Heart right ventricle (tissue), 16 donors: ENCODE results near the gene MAN1C1. TPM values are rescaled to one million over a fixed set of nuclear protein-coding genes. Genes with fewer than 3 reads are reported as not detected.
A peak's percentile ranks its signal among the peaks of the same experiment; 100 is the strongest.

Experiments used
- ATAC-seq, 8 donors: fragments of 200-7000 bp; cut with Tn5 transposase; one replicate each; pipeline ENCODE4 v1.9.1; 2020; ENCODE audit warnings: mild to moderate bottlenecking in 8 of 8, moderate library complexity in 8 of 8, moderate number of reproducible peaks in 1 of 8
- DNase-seq, 2 donors: peaks; one replicate each; pipeline ENCODE4 v3.0.0-alpha.2; 2020
- H3K27ac ChIP-seq, 10 donors: fragments of 200-600 bp; sonication (generic) in 2 of 10; one replicate each; pipeline versions ENCODE4 v1.5.0 to v1.8.0; 2020 to 2022; ENCODE audit warnings: mild to moderate bottlenecking in 3 of 10
- H3K27me3 ChIP-seq, 7 donors: fragments of 200-600 bp; one replicate each; pipeline ENCODE4 v1.8.0; 2021 to 2022; ENCODE audit warnings: mild to moderate bottlenecking in 2 of 7
- H3K36me3 ChIP-seq, 9 donors: fragments of 200-600 bp; sonication (generic) in 1 of 9; one replicate each; pipeline versions ENCODE4 v1.5.0 to v1.8.0; 2020 to 2022; ENCODE audit warnings: mild to moderate bottlenecking in 2 of 9
- H3K4me1 ChIP-seq, 9 donors: fragments of 200-600 bp; sonication (generic) in 1 of 9; one replicate each; pipeline versions ENCODE4 v1.5.0 to v1.8.0; 2020 to 2022; ENCODE audit warnings: mild to moderate bottlenecking in 4 of 9
- H3K4me3 ChIP-seq, 10 donors: fragments of 200-600 bp; sonication (generic) in 2 of 10; one replicate each; pipeline versions ENCODE4 v1.5.0 to v1.8.0; 2020 to 2022; ENCODE audit warnings: mild to moderate bottlenecking in 7 of 10, moderate library complexity in 2 of 10
- H3K9me3 ChIP-seq, 11 donors: fragments of 200-600 bp in 10 of 11; sonication (generic) in 2 of 11; one replicate each; pipeline versions ENCODE4 v1.5.0 to v1.8.0; 2013 to 2022; ENCODE audit warnings: mild to moderate bottlenecking in 2 of 11, control low read depth in 1 of 11, moderate library complexity in 1 of 11
- WGBS, 2 donors: extraction: QIAGEN DNeasy Blood & Tissue Kit; methylation state at CpG; one replicate each; pipeline ENCODE4 v1.1.7; 2013; ENCODE audit warnings: inconsistent platforms in 1 of 2; 5-methylcytosine and 5-hydroxymethylcytosine counted together
- intact Hi-C, 10 donors: fragments of 100-400 bp; cut with DNase I; formaldehyde crosslinking; loops; one replicate each; pipeline versions ENCODE4 v1.11.1 to v1.14.2; 2022
- long read RNA-seq, 3 donors: library from polyadenylated mRNA; unstranded; transcript quantifications; one replicate each; pipeline ENCODE4 v2.0.0, GENCODE V29; 2020 to 2021
- polyA plus RNA-seq, 2 donors: library from polyadenylated mRNA; stranded (reverse); fragments of 200-250 nt; gene quantifications; one replicate each; pipeline ENCODE4 v1.2.3, GENCODE V29; 2013
- total RNA-seq, 10 donors: library from RNA; stranded (reverse); fragmentation: NEBNext Ultra II Directional in 3 of 10; extraction: Animal tissue kit (Norgen Biotek cat#: 25700) in 3 of 10; gene quantifications; one replicate each; pipeline versions ENCODE4 v1.2.1 to v1.2.4, GENCODE V29; 2021 to 2023
- TF ChIP-seq, protein P1 (sequence below), 9 donors: fragments of 200-600 bp; sonication (generic) in 2 of 9; IDR thresholded peaks; one replicate each; pipeline versions ENCODE4 v1.5.0 to v1.8.0; 2021 to 2022; ENCODE audit warnings: antibody characterized with exemption in 9 of 9, mild to moderate bottlenecking in 5 of 9, moderate library complexity in 1 of 9
- donor health status: Arrhythmogenic right ventricular cardiomyopathy.
- donor health status: ischemic (EF 13 %, LVEDD 7.1; RV severe dilation, severe dysfunction).
- donor health status: healthy with polysubstance abuse.
- donor health status: DM: no; HTN: yes; CAD: no.
- donor health status: DM: no; HTN: no; CAD: no.
- donor health status: ischemic (EF 25% LVEDD 6.9; RV normal size, moderate dysfunction).
- donor health status: ischemic (EF 25% LVEDD 5.7; RV mildly dilated, moderate dysfunction).
- donor health status: healthy.
- donor health status: DM: yes; HTN: yes; CAD: no.
- donor health status: Ischemic cardiomyopathy.
- donor health status: ischemic (EF 35%, LVEDD 5.7; RV mildly dilated, moderate dysfunction).
- donor health status: nonischemic (EF 11% LVEDD 7.7; RV severe dilation, severe dysfunction).
- donor health status: DM: yes; HTN: yes; CAD: no.
- donor health status: PGD.
- donor health status: ischemic (EF 29% LVEDD 5.4; RV normal size, mild dysfunction).
- donor health status: nonischemic (EF 23%, LVEDD 6.1; RV moderate dilation, normal function).

The MAN1C1 gene
- total RNA-seq = 10 to 100 TPM in 9 of 10 donors, 1 to 10 TPM in 1; 9.7 to 23.4 (median 14.2) TPM
- polyA plus RNA-seq = 10 to 100 TPM; 10.1 to 11.3 TPM
- long read RNA-seq, donor 1, full-length matches to known transcripts = 18 of 25 reads
- long read RNA-seq, donor 1, partial matches to known transcripts = 4 of 25 reads
- long read RNA-seq, donor 1, other reads (novel, unspliced or antisense) = 3 of 25 reads
- long read RNA-seq, donor 2, full-length matches to known transcripts = 13 of 18 reads
- long read RNA-seq, donor 2, partial matches to known transcripts = 1 of 18 reads
- long read RNA-seq, donor 2, other reads (novel, unspliced or antisense) = 4 of 18 reads
- long read RNA-seq, donor 3, full-length matches to known transcripts = 1 of 12 reads
- long read RNA-seq, donor 3, partial matches to known transcripts = 4 of 12 reads
- long read RNA-seq, donor 3, other reads (novel, unspliced or antisense) = 7 of 12 reads

DNA sequence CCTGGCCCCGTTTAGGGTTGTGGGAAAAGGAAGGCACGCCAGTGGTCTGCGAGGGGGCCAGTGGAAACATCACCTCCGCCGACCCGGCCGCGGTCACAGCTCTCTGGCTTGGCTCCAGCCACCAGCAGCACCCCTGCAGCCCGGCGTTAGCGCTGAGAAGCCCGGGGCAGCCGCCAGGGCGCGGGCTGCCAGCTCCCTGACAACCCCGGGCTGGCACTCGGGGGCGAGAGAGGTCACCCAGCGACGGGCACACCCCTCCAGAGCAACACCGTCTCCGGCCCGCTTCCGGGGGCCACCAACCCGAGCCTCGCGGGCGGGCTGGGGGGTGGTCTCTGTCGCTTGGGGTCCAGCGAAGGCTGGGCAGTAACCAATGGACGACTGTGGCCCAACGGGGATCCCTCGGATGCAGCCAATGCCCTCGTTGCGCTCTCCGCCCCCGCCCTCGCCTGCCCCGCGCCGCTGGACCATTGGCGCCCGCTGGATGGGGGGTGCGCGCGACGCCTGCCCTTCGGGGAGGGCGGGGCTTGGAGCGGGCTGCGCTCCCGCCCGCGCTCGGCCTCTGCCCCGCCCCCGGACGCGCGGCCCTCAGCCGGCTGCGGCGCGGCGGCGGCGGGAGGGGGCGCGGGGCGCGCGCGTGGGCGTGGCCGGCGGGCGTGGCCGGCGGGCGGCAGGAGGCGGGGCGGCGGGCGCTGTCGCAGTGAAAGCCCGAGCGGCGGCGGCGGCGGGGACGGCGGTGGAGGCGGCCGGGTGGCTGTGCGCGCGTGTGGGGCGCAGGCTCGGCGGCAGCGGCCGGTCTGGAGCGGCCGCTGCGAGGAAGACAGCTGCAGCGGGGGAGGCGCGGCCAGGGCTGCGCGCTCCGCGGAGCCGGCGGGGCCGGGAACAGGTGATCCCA is at the start of gene MAN1C1:
Gene MAN1C1 (plus strand): TSS at position 697 of the 892 bp plus-strand sequence. CDS start 1,007 bp downstream, outside the sequence.
- TF ChIP-seq, protein P1, sequence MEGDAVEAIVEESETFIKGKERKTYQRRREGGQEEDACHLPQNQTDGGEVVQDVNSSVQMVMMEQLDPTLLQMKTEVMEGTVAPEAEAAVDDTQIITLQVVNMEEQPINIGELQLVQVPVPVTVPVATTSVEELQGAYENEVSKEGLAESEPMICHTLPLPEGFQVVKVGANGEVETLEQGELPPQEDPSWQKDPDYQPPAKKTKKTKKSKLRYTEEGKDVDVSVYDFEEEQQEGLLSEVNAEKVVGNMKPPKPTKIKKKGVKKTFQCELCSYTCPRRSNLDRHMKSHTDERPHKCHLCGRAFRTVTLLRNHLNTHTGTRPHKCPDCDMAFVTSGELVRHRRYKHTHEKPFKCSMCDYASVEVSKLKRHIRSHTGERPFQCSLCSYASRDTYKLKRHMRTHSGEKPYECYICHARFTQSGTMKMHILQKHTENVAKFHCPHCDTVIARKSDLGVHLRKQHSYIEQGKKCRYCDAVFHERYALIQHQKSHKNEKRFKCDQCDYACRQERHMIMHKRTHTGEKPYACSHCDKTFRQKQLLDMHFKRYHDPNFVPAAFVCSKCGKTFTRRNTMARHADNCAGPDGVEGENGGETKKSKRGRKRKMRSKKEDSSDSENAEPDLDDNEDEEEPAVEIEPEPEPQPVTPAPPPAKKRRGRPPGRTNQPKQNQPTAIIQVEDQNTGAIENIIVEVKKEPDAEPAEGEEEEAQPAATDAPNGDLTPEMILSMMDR (IDR thresholded peaks at IDR 0.05) = peak; percentile 18 to 71 (median 45)
- Histone ChIP-seq H3K9me3 (no peaks in the 10 kb centered on the region), H3K27ac (peak within 1 kb of the TSS; percentile 78 to 92 (median 88)), H3K4me1 (peaks cover 11 to 55% (median 43%) of the 10 kb centered on the region in 9 donors), H3K4me3 (peak within 1 kb of the TSS; percentile 78 to 100 (median 90)), H3K27me3 (peaks cover 0 to 10% (median 0%) of the 10 kb centered on the region in 7 donors), H3K36me3 (no peaks in the 10 kb centered on the region)
- DNase-seq (peak; percentile 90 to 92), ATAC-seq (peak; percentile 90 to 94 (median 93))
- 0 to 1% methylated on average over 90 to 116 of the region's 116 CpGs for WGBS, 2 donors
- intact Hi-C loops = loop anchor here in 8 of 10 donors (1.0 to 10.0 kb wide), 8 partner anchors 76 to 128 kb away; no protein-coding TSS in a partner anchor

DNA sequence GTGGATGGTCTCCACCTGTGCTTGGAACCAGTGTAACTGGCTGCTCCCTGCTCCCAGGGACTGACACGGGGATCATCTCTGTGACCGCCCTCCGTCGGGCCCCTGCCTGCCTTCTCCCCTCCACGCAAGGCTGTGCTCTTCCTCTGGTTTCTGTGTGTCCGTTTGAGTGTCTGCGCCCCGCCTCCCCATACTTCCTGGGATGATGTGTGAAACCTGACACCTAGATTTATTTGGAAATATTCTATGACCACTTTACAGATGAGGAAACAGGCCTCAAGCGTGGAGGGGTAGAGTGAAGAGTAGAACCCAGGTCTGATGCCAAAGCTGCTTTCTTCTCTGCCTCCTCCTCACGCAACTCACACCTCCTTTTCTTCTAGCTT is 48.9 kb upstream of the MAN1C1 start:
- Histone ChIP-seq H3K27me3 (no peaks in the 10 kb centered on the region), H3K36me3 (peaks cover 0 to 34% (median 20%) of the 10 kb centered on the region in 9 donors), H3K9me3 (no peaks in the 10 kb centered on the region), H3K27ac (peak overlapping the region in 9 of 10 donors; percentile 52 to 87 (median 75)), H3K4me1 (peaks cover 17 to 56% (median 36%) of the 10 kb centered on the region in 9 donors), H3K4me3 (no peak overlapping the region)
- WGBS, 2 donors = 81 to 85% methylated on average over 10 of the region's 10 CpGs
- TF ChIP-seq, protein P1 (IDR thresholded peaks at IDR 0.05) = no peak
- DNase-seq = no peak
- no peak for ATAC-seq
- intact Hi-C loops = no loop called here

DNA sequence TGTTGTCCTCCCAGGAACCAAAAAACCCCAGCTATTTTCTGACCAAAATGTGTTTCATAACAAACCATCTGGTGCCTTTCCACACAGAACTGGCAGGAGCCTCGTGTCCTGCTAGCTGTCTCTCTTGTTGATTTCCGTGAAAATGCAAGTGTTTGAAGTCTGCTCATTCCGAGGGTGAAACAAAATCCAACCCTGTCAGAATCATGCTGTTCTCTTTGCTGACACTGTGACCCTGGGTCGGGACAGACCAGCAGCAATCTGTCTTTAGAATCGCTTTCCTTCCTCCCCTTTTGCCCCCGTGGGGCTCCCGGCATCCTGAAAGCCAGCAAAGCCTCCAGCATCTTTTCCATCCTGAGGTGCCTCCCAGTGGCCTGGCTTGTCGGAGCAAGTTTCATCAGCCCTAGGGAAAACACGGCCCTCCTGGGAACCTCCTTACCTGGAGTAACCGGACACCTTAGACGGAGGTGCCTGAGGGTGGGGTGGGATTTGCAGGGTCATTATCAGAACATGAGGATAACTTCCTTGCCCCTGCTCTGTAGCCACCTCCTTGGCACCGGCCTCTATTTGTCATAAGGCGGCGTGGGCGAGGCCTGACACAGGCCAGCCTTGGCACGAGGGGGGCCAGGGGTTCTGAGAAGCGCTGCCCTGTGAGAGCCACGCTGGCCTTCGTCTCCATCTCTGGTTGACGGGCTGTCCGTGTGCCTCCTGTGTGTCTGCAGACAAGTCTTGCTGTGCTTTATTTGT is 48.3 kb upstream of the MAN1C1 start:
- 61 to 63% methylated on average over 21 of the region's 21 CpGs for WGBS, 2 donors
- DNase-seq = no peak
- TF ChIP-seq, protein P1 (IDR thresholded peaks at IDR 0.05) = no peak
- H3K9me3 ChIP-seq = no peaks in the 10 kb centered on the region
- intact Hi-C loops = no loop called here
- no peak overlapping the region for H3K4me3 ChIP-seq
- H3K27ac ChIP-seq = peak overlapping the region in 8 of 10 donors; percentile 58 to 87 (median 78)
- H3K4me1 ChIP-seq = peaks cover 17 to 62% (median 36%) of the 10 kb centered on the region in 9 donors
- ATAC-seq = peak in 5 of 8 donors; percentile 1 to 21 (median 20)
- no peaks in the 10 kb centered on the region for H3K27me3 ChIP-seq
- peaks cover 0 to 28% (median 17%) of the 10 kb centered on the region in 9 donors for H3K36me3 ChIP-seq
